NCI-H146 (cell line): ENCODE data around the gene GPD1L.
"Not testable (repeated sequence)": the region's sequence is repeated elsewhere in the genome, so short reads cannot be mapped to it uniquely, and the experiment has no call there.

Experiments used
- DNase-seq: peaks from one replicate; lab custom pipeline; 2025; lab: John Stamatoyannopoulos, UW

Gene GPD1L

GRCh38 chr3:32106132-32106928 lies at the start of gene GPD1L:
GPD1L (plus strand) TSS chr3:32106620; CDS start chr3:32106712, 92 bp downstream.
- DNase-seq = peak; percentile 90

GRCh38 chr3:32058465-32058864 lies 48.0 kb upstream of the GPD1L start:
- DNase-seq = not testable (repeated sequence)

GRCh38 chr3:32062950-32063582 lies 43.4 kb upstream of the GPD1L start:
- no peak for DNase-seq

GRCh38 chr3:32066686-32067085 lies 39.7 kb upstream of the GPD1L start:
- no peak for DNase-seq

GRCh38 chr3:32074194-32074593 lies 32.2 kb upstream of the GPD1L start:
- not testable (repeated sequence) for DNase-seq

GRCh38 chr3:32076566-32076965 lies 29.9 kb upstream of the GPD1L start:
- no peak for DNase-seq

GRCh38 chr3:32077260-32078084 lies 28.9 kb upstream of the GPD1L start:
- peak; percentile 59 for DNase-seq

GRCh38 chr3:32078085-32078634 lies 28.3 kb upstream of the GPD1L start:
- no peak for DNase-seq

- DNase-seq = no peak
These were observed 27.6 kb upstream of the GPD1L start for GRCh38 chr3:32078864-32079263.

- DNase-seq = no peak
These were observed 23.7 kb upstream of the GPD1L start for GRCh38 chr3:32082721-32083120.

- no peak for DNase-seq
These were observed 22.6 kb upstream of the GPD1L start for GRCh38 chr3:32083702-32084270.

- DNase-seq = no peak
These were observed 21.6 kb upstream of the GPD1L start for GRCh38 chr3:32084870-32085269.

- no peak for DNase-seq
These were observed 20.0 kb upstream of the GPD1L start for GRCh38 chr3:32086464-32086863.

GRCh38 chr3:32089476-32089875 lies 16.9 kb upstream of the GPD1L start:
- DNase-seq = no peak

- no peak for DNase-seq
These were observed 13.2 kb upstream of the GPD1L start for GRCh38 chr3:32093204-32093603.

- no peak for DNase-seq
These were observed 11.0 kb upstream of the GPD1L start for GRCh38 chr3:32095431-32095830.

- DNase-seq = no peak
These were observed 8.7 kb upstream of the GPD1L start for GRCh38 chr3:32097768-32098167.

GRCh38 chr3:32098528-32098927 lies 7.9 kb upstream of the GPD1L start:
- no peak for DNase-seq

- no peak for DNase-seq
These were observed 6.0 kb upstream of the GPD1L start for GRCh38 chr3:32100465-32100864.

GRCh38 chr3:32102289-32102688 lies 4.1 kb upstream of the GPD1L start:
- no peak for DNase-seq

GRCh38 chr3:32104492-32104891 lies 1.9 kb upstream of the GPD1L start:
- no peak for DNase-seq
